Keratinocyte (primary cell): Measurements from ENCODE around the gene RNF166. TPM values are rescaled to one million over a fixed set of nuclear protein-coding genes. Genes with fewer than 3 reads are reported as not detected.

Experiments
- DNase-seq: peaks from one replicate; pipeline ENCODE4 v3.0.0-alpha.2; 2011; ENCODE audit warnings: low read depth, missing footprints, low spot score
- FAIRE-seq: peaks from 2 replicates; lab custom pipeline; 2011; peaks lifted over from hg19 to GRCh38; lab: Jason Lieb, UNC
- H2AFZ ChIP-seq: 2 replicates; pipeline ENCODE4 v1.6.0; 2012; ENCODE audit warnings: low read length, control low read depth, inconsistent platforms; ENCODE audit not compliant: control insufficient read depth
- H3K27ac ChIP-seq: 2 replicates; pipeline ENCODE4 v1.5.1; 2011; ENCODE audit warnings: low read length; ENCODE audit not compliant: control insufficient read depth, insufficient read depth
- H3K27me3 ChIP-seq: 3 replicates; pipeline ENCODE4 v1.6.0; 2011; ENCODE audit warnings: low read length; ENCODE audit not compliant: control insufficient read depth, insufficient read depth; ENCODE audit errors: extremely low read depth
- H3K36me3 ChIP-seq, 2 experiments: 2 replicates in 1 of 2; 3 replicates in 1 of 2; pipeline ENCODE4 v1.5.1; 2011; ENCODE audit warnings: low read length in 2 of 2, mild to moderate bottlenecking in 1 of 2; ENCODE audit not compliant: control insufficient read depth in 2 of 2, insufficient read depth in 2 of 2; ENCODE audit errors: extremely low read depth in 1 of 2
- H3K4me1 ChIP-seq: 3 replicates; pipeline ENCODE4 v1.5.1; 2011; ENCODE audit warnings: low read length; ENCODE audit not compliant: control insufficient read depth, insufficient read depth; ENCODE audit errors: extremely low read depth
- H3K4me2 ChIP-seq: 3 replicates; pipeline ENCODE4 v1.6.0; 2011; ENCODE audit warnings: low read depth, low read length; ENCODE audit not compliant: control insufficient read depth, insufficient read depth; ENCODE audit errors: extremely low read depth
- H3K4me3 ChIP-seq, 3 experiments: fragments of 200-600 bp in 1 of 3; sonication (generic) in 1 of 3; 2 replicates in 2 of 3; 3 replicates in 1 of 3; pipeline ENCODE4 v1.5.1; 2011 to 2016; ENCODE audit warnings: low read length in 3 of 3, mild to moderate bottlenecking in 3 of 3, control low read depth in 2 of 3, inconsistent platforms in 1 of 3, low read depth in 1 of 3, mixed read lengths in 1 of 3, mixed run types in 1 of 3, moderate library complexity in 1 of 3; ENCODE audit not compliant: control insufficient read depth in 2 of 3, insufficient read depth in 2 of 3; ENCODE audit errors: extremely low read depth in 1 of 3
- H3K79me2 ChIP-seq: 2 replicates; pipeline ENCODE4 v1.6.0; 2012; ENCODE audit warnings: low read length; ENCODE audit not compliant: control insufficient read depth, insufficient read depth
- H3K9ac ChIP-seq: 3 replicates; pipeline ENCODE4 v1.6.0; 2011; ENCODE audit warnings: low read length; ENCODE audit not compliant: control insufficient read depth, insufficient read depth; ENCODE audit errors: extremely low read depth
- H3K9me1 ChIP-seq: 3 replicates; pipeline ENCODE4 v1.6.0; 2011; ENCODE audit warnings: low read length; ENCODE audit not compliant: control insufficient read depth, insufficient read depth; ENCODE audit errors: extremely low read depth
- H3K9me3 ChIP-seq: 2 replicates; pipeline ENCODE4 v1.5.1; 2012; ENCODE audit warnings: low read depth, low read length; ENCODE audit not compliant: control insufficient read depth
- H4K20me1 ChIP-seq: 3 replicates; pipeline ENCODE4 v1.6.0; 2011; ENCODE audit warnings: low read length; ENCODE audit not compliant: control insufficient read depth, insufficient read depth; ENCODE audit errors: extremely low read depth
- EZH2 ChIP-seq: IDR thresholded peaks from one replicate; pipeline ENCODE4 v1.6.1; 2012; ENCODE audit warnings: inconsistent platforms, mild to moderate bottlenecking, low read length, moderate library complexity
- dilution Hi-C: fragments of 300-500 bp; cut with MboI; formaldehyde crosslinking; loops from one replicate; pipeline ENCODE4 v1.7.0; 2020; ENCODE audit warnings: low sequenced_read_pairs; ENCODE audit not compliant: extremely low pct_ligation_motif_present
- polyA plus RNA-seq, 5 experiments: library from polyadenylated mRNA; depleted of rRNA in 3 of 5; stranded (reverse) in 3 of 5; stranded (forward) in 1 of 5; unstranded in 1 of 5; fragments of >200 nt; gene quantifications; 1 replicate in 1 of 5; 2 replicates in 3 of 5; 3 replicates in 1 of 5; pipeline versions ENCODE4 v1.2.1 to v1.2.3, GENCODE V29; 2011 to 2012; ENCODE audit warnings: missing spikeins in 2 of 5, low read depth in 1 of 5, low replicate concordance in 1 of 5
- TF ChIP-seq, protein P1 (sequence below), 3 experiments: IDR thresholded peaks in 1 of 3; conservative IDR thresholded peaks in 1 of 3; optimal IDR thresholded peaks in 1 of 3; 2 replicates in 2 of 3; 3 replicates in 1 of 3; pipeline versions ENCODE3 to v1.5.1; 2011; ENCODE audit warnings: low read length in 3 of 3, mild to moderate bottlenecking in 3 of 3, moderate library complexity in 2 of 3, control low read depth in 1 of 3, inconsistent platforms in 1 of 3; ENCODE audit not compliant: insufficient read depth in 2 of 3; ENCODE audit errors: extremely low read depth in 1 of 3

Gene RNF166
- polyA plus RNA-seq, 1 donor (not counting 4 experiments of a cell fraction or from before 2014, with no cell fraction given), result 3.4 TPM

DNA sequence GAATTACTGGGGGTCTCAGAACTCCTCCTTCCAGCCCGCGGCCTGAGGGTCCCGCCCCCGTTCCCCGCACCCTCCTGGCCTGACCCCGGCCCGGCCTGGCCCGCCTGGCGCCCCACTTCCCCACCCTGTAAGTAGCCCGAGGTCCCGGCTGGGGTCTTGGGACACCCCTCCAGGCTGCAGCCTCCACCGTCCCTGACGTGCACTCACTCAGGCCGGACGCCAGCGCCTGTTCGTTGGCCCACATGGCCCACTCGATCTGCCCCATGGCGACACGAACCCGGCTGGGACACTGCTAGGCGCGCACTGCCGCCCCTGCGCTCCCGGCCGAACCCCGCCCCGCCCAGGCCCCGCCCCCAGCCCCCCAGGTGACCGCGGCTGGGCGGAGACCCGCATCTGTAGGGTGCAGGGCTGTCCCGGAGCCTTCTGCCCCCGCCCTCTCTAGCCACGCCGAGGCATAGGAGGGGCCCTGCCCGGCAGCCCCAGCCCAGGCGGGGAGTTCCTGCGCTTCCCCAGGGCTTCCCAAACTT, 55.4 kb downstream of the RNF166 start, which contains the start of gene CYBA:
Gene CYBA (minus strand): TSS at position 305 of the 527 bp plus-strand sequence. CDS start 40 bp downstream, at position 265.
- dilution Hi-C loops, result loop anchor here (25.0 kb wide), 1 partner anchor 111 kb away; no protein-coding TSS in a partner anchor
- peaks cover 6% of the 10 kb centered on the region for H4K20me1 ChIP-seq
- H3K4me3 ChIP-seq, result peak within 1 kb of the TSS in 1 of 3 experiments; percentile 22
- no peaks in the 10 kb centered on the region for H3K79me2 ChIP-seq
- H3K4me2 ChIP-seq, result peak within 1 kb of the TSS; percentile 22
- no peak within 1 kb of the TSS for H2AFZ ChIP-seq
- FAIRE-seq (no peak), DNase-seq (no peak)
- peaks cover 27 to 28% of the 10 kb centered on the region in 2 experiments for H3K36me3 ChIP-seq
- no peak within 1 kb of the TSS for H3K9ac ChIP-seq
- H3K9me3 ChIP-seq, result no peaks in the 10 kb centered on the region
- no peak within 1 kb of the TSS for H3K27ac ChIP-seq
- no peaks in the 10 kb centered on the region for H3K27me3 ChIP-seq
- no peak for TF ChIP-seq EZH2
- TF ChIP-seq, protein P1, sequence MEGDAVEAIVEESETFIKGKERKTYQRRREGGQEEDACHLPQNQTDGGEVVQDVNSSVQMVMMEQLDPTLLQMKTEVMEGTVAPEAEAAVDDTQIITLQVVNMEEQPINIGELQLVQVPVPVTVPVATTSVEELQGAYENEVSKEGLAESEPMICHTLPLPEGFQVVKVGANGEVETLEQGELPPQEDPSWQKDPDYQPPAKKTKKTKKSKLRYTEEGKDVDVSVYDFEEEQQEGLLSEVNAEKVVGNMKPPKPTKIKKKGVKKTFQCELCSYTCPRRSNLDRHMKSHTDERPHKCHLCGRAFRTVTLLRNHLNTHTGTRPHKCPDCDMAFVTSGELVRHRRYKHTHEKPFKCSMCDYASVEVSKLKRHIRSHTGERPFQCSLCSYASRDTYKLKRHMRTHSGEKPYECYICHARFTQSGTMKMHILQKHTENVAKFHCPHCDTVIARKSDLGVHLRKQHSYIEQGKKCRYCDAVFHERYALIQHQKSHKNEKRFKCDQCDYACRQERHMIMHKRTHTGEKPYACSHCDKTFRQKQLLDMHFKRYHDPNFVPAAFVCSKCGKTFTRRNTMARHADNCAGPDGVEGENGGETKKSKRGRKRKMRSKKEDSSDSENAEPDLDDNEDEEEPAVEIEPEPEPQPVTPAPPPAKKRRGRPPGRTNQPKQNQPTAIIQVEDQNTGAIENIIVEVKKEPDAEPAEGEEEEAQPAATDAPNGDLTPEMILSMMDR (optimal IDR thresholded peaks at IDR 0.05 in 1 of 3, IDR thresholded peaks at IDR 0.05 in 1 of 3, conservative IDR thresholded peaks at IDR 0.05 in 1 of 3; ENCODE audit: extremely low read depth in 1 of 3, insufficient read depth in 2 of 3, low read length in 3 of 3), result no peak
- H3K4me1 ChIP-seq, result no peaks in the 10 kb centered on the region
- no peaks in the 10 kb centered on the region for H3K9me1 ChIP-seq

DNA sequence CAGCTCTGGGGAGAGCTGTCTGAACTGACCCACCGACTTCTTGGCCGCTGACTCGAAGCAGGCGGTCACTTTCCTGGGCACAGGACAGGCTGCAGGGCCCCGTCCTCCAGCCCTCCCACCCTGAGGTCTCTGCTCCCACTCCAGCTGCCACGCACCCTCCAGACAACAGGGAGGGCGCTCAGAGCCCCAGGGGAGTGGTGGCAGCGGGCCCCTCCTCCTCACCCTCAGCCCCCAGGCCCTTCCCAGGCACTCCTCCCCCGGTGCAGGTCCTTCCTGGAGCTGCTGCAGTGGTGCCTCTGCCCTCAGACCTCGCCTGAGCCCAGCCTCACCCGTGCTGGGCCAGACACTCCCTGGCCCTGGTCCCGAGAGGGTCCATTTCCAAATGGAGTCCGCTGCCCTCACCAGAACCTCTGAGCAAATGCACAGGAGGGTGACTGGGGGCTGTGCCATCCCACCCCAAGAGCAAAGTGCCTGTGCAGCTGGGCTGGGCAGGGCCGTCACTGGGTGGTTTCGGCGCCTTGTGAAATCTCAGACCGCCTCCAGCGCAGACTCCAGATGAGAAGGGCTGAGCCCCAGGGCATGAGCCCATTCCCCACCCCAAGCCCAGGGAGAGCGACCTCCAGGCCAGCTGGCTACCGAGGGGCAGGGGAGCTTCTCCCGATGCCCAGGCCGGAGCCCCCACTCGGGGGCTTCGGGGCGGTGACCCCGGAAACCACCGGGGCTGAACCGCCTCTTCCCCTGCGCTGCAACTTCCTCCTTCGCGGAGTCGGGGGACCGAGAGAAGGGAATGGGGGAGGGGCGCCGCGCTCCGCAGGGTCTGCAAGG, 56.1 kb downstream of the RNF166 start:
- dilution Hi-C loops, result loop anchor here (25.0 kb wide), 1 partner anchor 112 kb away; no protein-coding TSS in a partner anchor
- FAIRE-seq (no peak), DNase-seq (no peak)
- Histone ChIP-seq H4K20me1 (peaks cover 6% of the 10 kb centered on the region), H3K9me1 (no peaks in the 10 kb centered on the region), H3K4me2 (no peak overlapping the region), H3K27ac (no peak overlapping the region), H3K27me3 (no peaks in the 10 kb centered on the region), H3K9me3 (no peaks in the 10 kb centered on the region), H3K4me1 (no peaks in the 10 kb centered on the region), H2AFZ (no peak overlapping the region), H3K9ac (no peak overlapping the region), H3K36me3 (peaks cover 21 to 24% of the 10 kb centered on the region in 2 experiments), H3K4me3 (peak overlapping the region in 1 of 3 experiments; percentile 22), H3K79me2 (no peaks in the 10 kb centered on the region)
- no peak for TF ChIP-seq EZH2
- TF ChIP-seq, protein P1 (optimal IDR thresholded peaks at IDR 0.05 in 1 of 3, IDR thresholded peaks at IDR 0.05 in 1 of 3, conservative IDR thresholded peaks at IDR 0.05 in 1 of 3; ENCODE audit: extremely low read depth in 1 of 3, insufficient read depth in 2 of 3, low read length in 3 of 3), result no peak
